CMK (cell line): ENCODE data around the gene TC2N.
"Not testable (repeated sequence)": the region's sequence is repeated elsewhere in the genome, so short reads cannot be mapped to it uniquely, and the experiment has no call there.

Source experiments
- DNase-seq: peaks from one replicate; pipeline ENCODE4 v3.0.0-alpha.2; 2010; ENCODE audit warnings: low read depth

Gene TC2N

DNA sequence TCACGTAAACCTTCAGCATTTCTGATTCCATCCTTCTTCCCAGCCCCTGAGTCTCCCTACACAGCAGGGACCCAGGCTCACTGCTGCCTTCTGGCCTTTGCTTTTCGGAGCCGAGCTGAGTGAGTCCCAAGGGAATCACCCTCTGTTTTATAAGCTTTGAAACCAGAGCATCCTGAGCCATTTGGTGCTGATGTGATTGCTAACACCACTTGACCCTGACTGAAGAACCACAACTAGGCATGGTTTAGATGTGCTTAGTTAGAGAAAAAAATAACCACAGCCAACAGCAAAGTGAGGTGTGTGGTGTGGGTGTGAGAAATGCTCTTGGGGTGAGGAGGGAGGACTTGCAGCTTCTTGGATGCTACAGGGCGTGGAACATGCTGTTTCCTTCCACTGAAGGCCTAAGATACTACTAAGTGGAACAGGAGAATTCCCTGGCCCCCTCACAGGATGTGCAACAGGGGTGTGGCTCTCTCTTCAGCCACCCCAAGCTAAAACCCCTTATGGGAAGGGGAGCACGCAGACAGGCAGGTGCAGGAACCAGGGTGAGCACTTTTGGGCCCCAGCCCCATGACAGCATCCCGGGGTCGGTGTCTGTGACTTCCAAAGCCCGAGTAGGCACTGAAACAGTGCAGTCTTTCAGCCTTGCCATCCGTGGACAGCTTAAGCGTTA, at the start of gene TC2N:
Gene TC2N (minus strand): TSS at position 221 of the 673 bp plus-strand sequence. CDS start 53,767 bp downstream, outside the sequence.
- DNase-seq, result no peak

GRCh38 chr14:91912035-91912434, 44.7 kb upstream of the TC2N start:
- no peak for DNase-seq

DNA sequence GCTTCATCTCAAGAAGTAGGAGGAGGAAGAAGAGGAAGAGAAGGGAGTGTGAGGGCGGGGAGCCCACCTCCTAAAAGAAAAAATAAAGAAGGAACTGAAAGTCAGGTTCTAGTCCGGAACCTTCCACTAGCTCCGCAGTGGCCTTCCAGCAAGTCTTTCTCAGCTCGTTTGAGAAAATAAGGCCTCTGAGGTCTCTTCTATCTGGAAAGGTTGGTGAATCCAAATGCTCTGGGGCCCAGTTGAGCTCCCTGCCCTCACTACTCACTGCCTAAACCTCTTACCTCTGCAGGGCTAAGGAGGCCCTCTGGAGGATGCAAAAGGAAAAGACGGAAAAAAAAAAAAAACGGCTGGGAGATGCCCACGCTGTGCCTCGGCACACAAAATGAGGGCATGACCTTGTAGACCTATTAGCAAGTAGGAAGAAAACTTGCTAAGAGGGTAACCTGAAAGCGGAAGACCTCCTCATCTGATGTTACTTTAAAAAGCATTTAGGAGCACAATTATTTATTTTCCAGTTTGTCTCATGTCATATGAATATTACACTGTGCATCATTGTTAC, 44.2 kb upstream of the TC2N start:
- no peak for DNase-seq

GRCh38 chr14:91910196-91910595, 42.9 kb upstream of the TC2N start:
- no peak for DNase-seq

GRCh38 chr14:91906374-91906773, 39.0 kb upstream of the TC2N start:
- DNase-seq, result no peak

DNA sequence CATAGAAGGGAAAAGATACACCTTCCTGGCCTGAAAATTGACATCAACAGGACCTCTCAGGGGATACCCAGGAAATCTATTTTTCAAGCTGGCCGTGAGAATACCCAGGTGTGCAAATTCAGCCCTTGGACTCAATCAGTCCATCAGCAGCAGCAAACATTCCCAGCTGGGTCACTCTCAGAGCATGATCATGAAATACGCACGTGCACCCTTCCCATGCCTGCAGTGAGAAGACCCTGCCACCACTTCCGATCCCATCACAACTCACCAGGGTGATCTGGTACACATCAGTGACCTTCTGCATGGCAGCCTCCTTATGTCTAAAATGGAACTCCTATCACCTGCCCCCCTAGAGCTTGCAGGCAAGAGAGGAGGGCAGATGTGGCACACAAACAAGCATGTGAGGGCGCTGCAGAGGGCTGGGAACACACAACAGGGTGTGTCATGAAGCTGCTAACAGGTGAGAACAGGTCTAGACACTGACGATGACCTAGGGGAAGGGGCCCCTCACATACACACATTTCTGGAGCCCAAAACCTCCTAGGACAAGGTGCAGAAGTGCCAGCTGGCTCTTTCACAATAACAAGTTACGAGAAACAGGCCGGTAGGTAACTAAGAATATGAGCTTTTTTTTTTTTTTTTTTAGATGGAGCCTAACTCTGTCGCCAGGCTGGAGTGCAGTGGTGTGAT, 37.8 kb upstream of the TC2N start:
- DNase-seq, result no peak

- DNase-seq, result no peak
These were observed 37.1 kb upstream of the TC2N start for GRCh38 chr14:91904483-91904882.

GRCh38 chr14:91903070-91903469, 35.7 kb upstream of the TC2N start:
- no peak for DNase-seq

DNA sequence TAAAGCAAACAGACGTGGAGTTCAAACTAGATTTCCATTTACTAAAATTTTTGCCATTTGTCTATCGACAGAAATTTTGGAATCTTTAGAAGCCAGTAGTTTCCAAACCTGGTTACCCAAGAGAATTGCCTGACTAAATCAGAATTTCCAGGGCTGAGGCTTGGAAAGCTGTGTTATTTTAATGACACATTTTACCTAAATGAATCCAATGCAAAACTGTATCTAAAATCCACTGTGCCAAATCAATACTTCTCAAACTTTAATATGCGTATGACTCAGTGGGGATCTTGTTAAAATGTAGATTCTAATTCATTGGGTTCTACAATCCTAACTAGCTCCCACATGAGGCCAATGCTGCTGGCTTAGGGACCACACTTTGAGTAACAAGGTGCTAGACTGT, 35.0 kb upstream of the TC2N start:
- DNase-seq, result no peak

- no peak for DNase-seq
These were observed 34.3 kb upstream of the TC2N start for GRCh38 chr14:91901449-91902226.

DNA sequence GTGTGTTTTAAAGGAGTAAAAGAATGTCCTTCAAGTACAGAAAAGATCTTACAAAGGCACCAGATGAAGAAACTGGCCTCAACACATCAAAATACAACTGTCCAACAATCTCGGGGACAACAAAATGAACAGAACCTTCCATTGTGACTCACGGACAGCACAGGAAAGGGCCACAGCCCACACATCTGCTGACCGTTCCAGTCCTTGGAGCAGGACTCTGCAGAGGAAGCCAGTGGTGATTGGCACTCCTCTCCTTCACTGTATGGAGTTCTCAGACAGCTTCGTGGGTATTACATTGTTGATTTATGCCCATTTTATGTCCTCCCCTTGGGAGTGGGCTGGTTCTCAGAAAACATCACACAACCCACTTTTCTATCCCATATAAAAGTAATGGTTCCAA, 32.5 kb upstream of the TC2N start:
- DNase-seq, result no peak

DNA sequence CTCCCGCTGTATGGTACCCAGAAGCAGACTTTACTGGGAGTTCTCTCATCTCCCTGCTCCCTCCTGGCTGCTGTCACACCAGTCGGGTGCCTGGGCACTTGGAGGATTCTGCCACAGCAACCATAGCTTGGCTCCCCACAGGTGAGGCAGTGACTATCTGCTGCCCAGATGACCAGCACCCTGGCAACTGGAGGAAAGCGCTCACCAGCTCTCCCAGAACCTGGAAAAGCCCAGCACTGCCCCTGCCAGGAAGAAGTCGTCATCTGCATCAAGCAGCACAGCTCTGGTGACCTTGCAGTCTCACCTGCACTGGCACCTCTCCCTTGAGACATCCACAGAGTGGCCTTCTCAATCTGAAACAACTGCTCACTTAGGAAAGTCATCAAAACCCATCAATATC, 31.9 kb upstream of the TC2N start:
- no peak for DNase-seq

DNA sequence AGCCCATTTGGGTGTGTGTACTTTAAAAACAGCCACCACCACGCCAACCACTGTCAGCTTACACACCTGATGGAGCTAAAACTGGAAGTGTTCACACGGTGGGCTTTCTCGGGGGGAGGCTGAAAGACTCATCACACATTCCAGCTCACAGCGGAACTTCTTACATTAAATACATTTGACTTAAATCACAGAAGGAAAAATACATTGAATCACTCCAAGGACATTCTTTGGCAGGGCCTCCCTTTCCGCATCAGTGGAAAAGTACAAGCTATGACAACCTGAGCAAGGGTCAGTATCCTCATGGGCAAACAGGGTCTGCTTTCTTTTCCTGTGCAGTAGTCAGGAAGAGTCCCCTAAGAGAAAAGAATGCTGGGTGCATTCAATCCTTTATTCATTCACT, 31.0 kb upstream of the TC2N start:
- no peak for DNase-seq

GRCh38 chr14:91897716-91898115, 30.4 kb upstream of the TC2N start:
- not testable (repeated sequence) for DNase-seq

DNA sequence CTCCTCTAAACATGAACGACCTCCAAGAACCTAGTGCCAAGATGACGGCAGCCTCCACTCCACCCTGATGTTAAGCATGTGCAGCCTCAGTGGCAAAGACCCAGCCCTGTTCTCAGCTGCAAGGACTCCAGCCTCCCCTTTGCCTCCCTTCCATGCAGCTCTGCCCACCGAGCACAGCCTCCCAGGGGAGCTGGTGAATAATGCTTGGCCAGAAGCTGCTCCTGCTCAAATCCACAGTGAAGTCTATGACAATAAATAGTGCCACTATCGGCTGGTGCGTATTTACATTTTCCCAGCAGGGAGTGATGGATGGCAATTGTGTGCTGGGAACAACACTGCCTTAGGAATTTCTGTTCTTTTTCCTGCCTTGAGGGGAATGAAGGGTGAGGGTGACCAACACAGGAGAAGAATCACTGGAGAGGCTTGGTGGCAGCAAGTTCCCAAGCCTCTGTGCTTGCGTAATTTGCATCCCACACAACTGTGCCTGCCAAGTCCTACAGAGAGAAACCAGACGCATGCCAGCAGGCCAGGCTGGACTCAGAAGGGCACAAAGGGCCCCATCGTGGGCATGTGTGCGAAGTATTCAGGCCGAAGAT, 29.9 kb upstream of the TC2N start:
- DNase-seq, result no peak

GRCh38 chr14:91896419-91896818, 29.1 kb upstream of the TC2N start:
- no peak for DNase-seq

DNA sequence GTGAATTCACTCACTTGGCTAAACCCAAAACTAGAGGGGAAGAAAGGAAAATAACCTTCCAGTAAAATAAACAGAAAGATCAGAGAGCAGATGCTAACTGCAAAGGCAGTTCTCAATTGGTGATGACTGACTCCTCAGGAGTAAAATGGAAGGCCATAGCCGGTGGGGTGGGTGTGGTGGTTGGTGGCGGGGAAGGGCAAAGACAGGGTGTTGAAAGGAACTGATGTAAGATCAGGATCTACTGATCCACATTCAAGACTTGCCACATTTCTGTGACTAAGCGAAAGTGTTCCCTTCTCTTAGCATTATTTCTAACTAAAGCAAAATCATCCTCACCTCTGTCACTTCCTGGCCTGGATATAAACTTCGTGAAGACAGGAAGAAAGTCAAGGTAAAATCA, 26.3 kb upstream of the TC2N start:
- no peak for DNase-seq

DNA sequence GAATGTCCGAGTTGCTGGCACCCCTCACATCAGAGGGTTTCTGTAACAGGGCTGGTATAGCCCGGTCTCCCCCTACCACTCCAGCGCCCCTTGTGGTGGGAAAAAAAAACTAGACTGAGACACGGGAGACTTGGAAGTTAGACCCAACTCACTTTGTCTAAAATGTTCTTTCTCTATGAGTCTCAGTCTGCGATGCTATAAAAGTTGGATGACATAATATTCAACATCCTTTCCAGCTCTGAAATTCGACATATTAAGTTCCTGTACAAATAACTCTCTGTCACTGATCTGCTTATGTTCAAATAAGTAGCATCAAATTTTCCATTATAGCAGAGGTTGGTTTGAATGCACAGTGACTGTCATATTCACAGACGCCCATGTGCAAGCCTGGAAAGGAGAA, 25.7 kb upstream of the TC2N start:
- DNase-seq, result peak; percentile 11

DNA sequence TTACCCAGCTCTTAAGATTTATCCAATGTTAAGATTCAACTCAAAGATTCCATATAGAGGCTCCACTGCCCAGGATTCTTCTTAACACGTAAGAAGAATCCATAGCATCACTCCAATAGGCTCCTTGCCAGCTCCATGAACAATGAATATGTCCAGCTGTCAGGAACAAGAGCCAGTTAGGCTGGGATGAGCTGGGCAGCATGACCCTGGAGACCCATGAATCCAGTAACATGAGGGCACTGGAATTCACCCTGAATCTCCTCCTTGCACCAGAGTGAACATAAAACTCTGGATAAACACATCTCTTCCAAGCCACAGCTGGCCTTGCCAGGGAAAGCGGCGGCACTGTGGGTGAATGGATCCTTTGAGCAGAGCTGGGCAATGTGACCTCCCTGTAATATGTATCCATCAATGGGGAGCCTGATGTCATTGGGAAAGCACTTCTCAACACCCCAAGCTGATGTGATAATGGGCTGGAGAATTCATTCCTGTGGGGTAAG, 24.4 kb upstream of the TC2N start:
- DNase-seq, result no peak

DNA sequence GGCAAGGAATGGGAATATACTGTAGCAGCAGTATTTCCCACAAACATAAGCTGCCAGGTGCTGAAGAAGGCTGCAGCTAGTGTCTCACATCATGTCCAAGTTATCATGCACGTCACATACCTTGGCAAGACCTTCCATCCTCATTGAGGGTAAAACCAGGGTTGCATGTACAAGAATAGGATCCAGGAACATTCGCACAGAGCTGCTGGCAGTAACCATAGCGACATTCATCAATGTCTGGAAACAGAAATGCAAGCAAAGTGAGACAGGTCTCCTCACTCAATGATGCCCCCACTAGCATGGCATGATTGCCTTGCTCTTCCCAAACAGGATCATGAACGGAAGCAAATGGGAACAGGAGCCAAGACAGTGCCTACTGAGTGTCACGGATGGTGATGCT, 23.8 kb upstream of the TC2N start:
- DNase-seq, result no peak

GRCh38 chr14:91890291-91890749, 23.0 kb upstream of the TC2N start:
- no peak for DNase-seq
